ENCODE data around the gene GDPD3.
"Not testable (repeated sequence)": the region's sequence is repeated elsewhere in the genome, so short reads cannot be mapped to it uniquely, and the experiment has no call there.

Gene GDPD3

GRCh38 chr16:30113031-30113710 is at the start of gene GDPD3:
Gene GDPD3, minus strand, starts transcription at chr16:30113537. Its CDS starts 59 bp downstream, at chr16:30113478.
- DNase-seq, result no peak

GRCh38 chr16:30157214-30157613 is 43.9 kb upstream of the GDPD3 start:
- no peak for DNase-seq

- DNase-seq, result no peak
These were observed 41.9 kb upstream of the GDPD3 start for GRCh38 chr16:30155188-30155587.

GRCh38 chr16:30152517-30152916 is 39.2 kb upstream of the GDPD3 start:
- no peak for DNase-seq

- no peak for DNase-seq
These were observed 37.8 kb upstream of the GDPD3 start for GRCh38 chr16:30151091-30151490.

- DNase-seq, result no peak
These were observed 36.1 kb upstream of the GDPD3 start for GRCh38 chr16:30149250-30149930.

GRCh38 chr16:30147843-30148510 is 34.6 kb upstream of the GDPD3 start:
- no peak for DNase-seq

GRCh38 chr16:30145657-30146056 is 32.3 kb upstream of the GDPD3 start:
- no peak for DNase-seq

GRCh38 chr16:30144917-30145316 is 31.6 kb upstream of the GDPD3 start:
- no peak for DNase-seq

- DNase-seq, result no peak
These were observed 30.7 kb upstream of the GDPD3 start for GRCh38 chr16:30144017-30144416.

- DNase-seq, result no peak
These were observed 30.0 kb upstream of the GDPD3 start for GRCh38 chr16:30143347-30143702.

GRCh38 chr16:30142672-30143346 is 29.5 kb upstream of the GDPD3 start:
- no peak for DNase-seq

GRCh38 chr16:30141750-30142149 is 28.4 kb upstream of the GDPD3 start:
- DNase-seq, result no peak

- no peak for DNase-seq
These were observed 26.5 kb upstream of the GDPD3 start for GRCh38 chr16:30139583-30140481.

GRCh38 chr16:30137897-30138296 is 24.6 kb upstream of the GDPD3 start:
- DNase-seq, result no peak

GRCh38 chr16:30136971-30137605 is 23.8 kb upstream of the GDPD3 start:
- no peak for DNase-seq

- no peak for DNase-seq
These were observed 19.3 kb upstream of the GDPD3 start for GRCh38 chr16:30132591-30132990.

- no peak for DNase-seq
These were observed 18.6 kb upstream of the GDPD3 start for GRCh38 chr16:30131869-30132475.

- no peak for DNase-seq
These were observed 14.7 kb upstream of the GDPD3 start for GRCh38 chr16:30127993-30128392.

GRCh38 chr16:30125690-30126089 is 12.4 kb upstream of the GDPD3 start:
- not testable (repeated sequence) for DNase-seq

GRCh38 chr16:30124985-30125379 is 11.6 kb upstream of the GDPD3 start:
- DNase-seq, result no peak
